ENCODE data around the gene PRR23A.

The PRR23A gene

GRCh38 chr3:138984816-138985215 lies 21.3 kb downstream of the PRR23A start:
- TF ChIP-seq EGR1 (IDR thresholded peaks at IDR 0.05) (no peak), TCF12 (IDR thresholded peaks at IDR 0.05; ENCODE audit: low read depth) (no peak), RAD21 (IDR thresholded peaks at IDR 0.05; ENCODE audit: low read depth) (no peak), YY1 (IDR thresholded peaks at IDR 0.05; ENCODE audit: low read depth) (no peak), NFIC (IDR thresholded peaks at IDR 0.05) (no peak), ZBTB7A (IDR thresholded peaks at IDR 0.05; ENCODE audit: low read depth) (no peak), REST (IDR thresholded peaks at IDR 0.05; ENCODE audit: low read depth) (no peak)

DNA sequence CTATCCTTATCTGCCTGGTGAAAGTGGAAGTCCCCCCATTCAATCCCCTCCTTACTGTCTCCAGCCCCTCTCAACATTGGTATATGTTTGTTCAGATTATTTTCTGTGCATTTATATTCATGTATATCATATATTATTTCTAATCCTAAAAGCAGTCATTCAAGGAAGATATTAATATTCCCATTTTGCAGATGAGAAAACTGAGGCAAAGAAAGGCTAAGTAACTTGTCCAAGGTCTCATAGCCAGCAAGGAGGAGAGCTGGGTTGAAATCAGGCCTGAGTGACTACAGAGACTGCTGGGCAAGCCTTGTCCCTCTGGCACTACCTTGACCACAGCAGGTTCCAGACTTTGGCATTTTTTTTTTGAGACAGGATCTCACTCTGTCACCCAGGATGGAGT lies 30.0 kb downstream of the PRR23A start:
- TF ChIP-seq USF1 (IDR thresholded peaks at IDR 0.05) = no peak
- TF ChIP-seq ZBTB7A (IDR thresholded peaks at IDR 0.05; ENCODE audit: low read depth) = no peak
- no peak for TF ChIP-seq FOXM1 (IDR thresholded peaks at IDR 0.05; ENCODE audit: borderline replicate concordance, low read depth)
- TF ChIP-seq YY1 (IDR thresholded peaks at IDR 0.05; ENCODE audit: low read depth) = no peak
- no peak for TF ChIP-seq RAD21 (IDR thresholded peaks at IDR 0.05; ENCODE audit: low read depth)
- TF ChIP-seq, protein P1, sequence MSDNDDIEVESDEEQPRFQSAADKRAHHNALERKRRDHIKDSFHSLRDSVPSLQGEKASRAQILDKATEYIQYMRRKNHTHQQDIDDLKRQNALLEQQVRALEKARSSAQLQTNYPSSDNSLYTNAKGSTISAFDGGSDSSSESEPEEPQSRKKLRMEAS (IDR thresholded peaks at IDR 0.05) = no peak

DNA sequence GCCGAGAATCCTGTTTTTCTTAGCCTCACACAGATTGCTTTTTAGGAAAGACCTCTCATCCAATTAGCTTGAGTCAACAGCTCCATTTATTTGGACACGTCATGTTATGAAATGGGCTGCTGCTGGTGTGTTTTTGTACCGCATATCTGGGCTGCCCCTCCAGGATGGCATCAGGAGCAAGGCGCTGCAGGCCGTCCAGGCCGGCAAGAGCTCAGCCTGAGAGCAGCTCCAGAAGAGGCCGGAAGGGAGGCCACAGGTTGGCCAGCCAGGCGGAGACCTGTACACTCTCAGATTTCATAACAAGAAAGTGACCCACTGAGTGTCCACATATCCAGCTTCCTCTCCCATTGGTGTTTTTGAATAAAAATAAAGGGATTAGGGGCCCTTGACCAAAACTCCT lies 30.7 kb downstream of the PRR23A start:
- TF ChIP-seq YY1 (IDR thresholded peaks at IDR 0.05; ENCODE audit: low read depth) = no peak
- TF ChIP-seq USF1 (IDR thresholded peaks at IDR 0.05) = no peak
- no peak for TF ChIP-seq FOXM1 (IDR thresholded peaks at IDR 0.05; ENCODE audit: borderline replicate concordance, low read depth)
- TF ChIP-seq, protein P1 (IDR thresholded peaks at IDR 0.05) = no peak
- no peak for TF ChIP-seq NFIC (IDR thresholded peaks at IDR 0.05)
- TF ChIP-seq TCF12 (IDR thresholded peaks at IDR 0.05; ENCODE audit: low read depth) = no peak
- TF ChIP-seq TAF1 (IDR thresholded peaks at IDR 0.05; ENCODE audit: low read depth) = no peak
- no peak for TF ChIP-seq EP300 (IDR thresholded peaks at IDR 0.05; ENCODE audit: borderline replicate concordance)
- TF ChIP-seq RAD21 (IDR thresholded peaks at IDR 0.05; ENCODE audit: low read depth) = no peak
- no peak for TF ChIP-seq REST (IDR thresholded peaks at IDR 0.05; ENCODE audit: low read depth)
- TF ChIP-seq ZBTB7A (IDR thresholded peaks at IDR 0.05; ENCODE audit: low read depth) = no peak
- TF ChIP-seq TEAD4 (IDR thresholded peaks at IDR 0.05) = no peak

DNA sequence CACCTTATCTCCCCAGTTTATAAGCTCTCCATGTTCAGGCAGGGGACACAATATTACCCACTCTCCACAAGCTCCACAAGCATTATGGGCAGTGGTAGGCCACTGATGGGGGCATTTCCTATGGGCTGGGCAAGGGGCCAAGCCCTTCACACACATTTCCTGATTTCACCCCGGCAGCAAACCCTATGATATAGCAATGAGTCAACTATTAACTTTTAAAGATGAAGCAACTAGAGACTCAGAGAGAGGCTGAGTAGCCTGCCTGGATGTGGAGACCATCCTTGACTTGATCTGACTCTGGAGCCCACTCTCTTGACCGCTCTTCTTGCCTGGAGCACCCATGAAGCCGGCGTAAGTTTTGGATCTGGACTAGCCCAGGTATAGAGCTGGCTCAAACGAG lies 31.6 kb downstream of the PRR23A start:
- TF ChIP-seq NFIC (IDR thresholded peaks at IDR 0.05) (no peak), USF1 (IDR thresholded peaks at IDR 0.05) (no peak), ZBTB7A (IDR thresholded peaks at IDR 0.05; ENCODE audit: low read depth) (no peak), YY1 (IDR thresholded peaks at IDR 0.05; ENCODE audit: low read depth) (no peak), TEAD4 (IDR thresholded peaks at IDR 0.05) (no peak), REST (IDR thresholded peaks at IDR 0.05; ENCODE audit: low read depth) (no peak), CREB1 (IDR thresholded peaks at IDR 0.05; ENCODE audit: low read depth) (no peak), FOXM1 (IDR thresholded peaks at IDR 0.05; ENCODE audit: borderline replicate concordance, low read depth) (no peak), EP300 (IDR thresholded peaks at IDR 0.05; ENCODE audit: borderline replicate concordance) (no peak), RAD21 (IDR thresholded peaks at IDR 0.05; ENCODE audit: low read depth) (no peak), TAF1 (IDR thresholded peaks at IDR 0.05; ENCODE audit: low read depth) (no peak)

DNA sequence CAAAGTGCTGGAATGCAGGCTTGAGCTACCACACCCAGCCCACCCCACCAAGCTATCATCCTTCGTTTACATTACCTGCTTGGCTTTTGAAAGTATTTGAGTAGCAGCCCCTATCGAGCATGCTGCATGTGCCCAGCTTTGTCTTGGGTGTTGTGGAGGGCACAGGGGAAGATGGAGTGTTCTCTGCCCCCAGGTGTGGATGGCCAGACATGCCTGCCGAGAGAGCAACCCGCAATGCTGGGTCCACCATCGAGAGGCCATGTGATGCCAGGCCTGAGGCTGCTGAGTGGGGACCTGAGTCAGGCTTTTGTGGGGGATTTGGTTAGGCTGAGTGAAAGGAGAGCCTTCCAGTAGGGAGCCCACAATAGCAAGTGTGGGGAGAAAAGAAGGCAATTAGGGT lies 33.1 kb downstream of the PRR23A start:
- TF ChIP-seq USF1 (IDR thresholded peaks at IDR 0.05) = no peak
- no peak for TF ChIP-seq ZBTB7A (IDR thresholded peaks at IDR 0.05; ENCODE audit: low read depth)
- no peak for TF ChIP-seq YY1 (IDR thresholded peaks at IDR 0.05; ENCODE audit: low read depth)
